Inflammatory macrophage treated with lipopolysaccharide for 4 hours (primary cell): Measurements from ENCODE around the gene FLT1.
A peak's percentile ranks its signal among the peaks of the same experiment; 100 is the strongest.

Experiments used
- DNase-seq: peaks from one replicate; pipeline ENCODE4 v3.0.0-alpha.2; 2020

FLT1 gene

GRCh38 chr13:28485097-28485496 lies 9.8 kb downstream of the FLT1 start:
- DNase-seq = no peak

GRCh38 chr13:28483313-28483931 lies 11.5 kb downstream of the FLT1 start:
- DNase-seq = no peak

GRCh38 chr13:28479005-28479404 lies 15.9 kb downstream of the FLT1 start:
- no peak for DNase-seq

- DNase-seq = no peak
These were observed 16.8 kb downstream of the FLT1 start for GRCh38 chr13:28478127-28478526.

GRCh38 chr13:28477709-28477973 lies 17.3 kb downstream of the FLT1 start:
- no peak for DNase-seq

GRCh38 chr13:28476919-28477708 lies 17.8 kb downstream of the FLT1 start:
- DNase-seq = no peak

GRCh38 chr13:28475916-28476725 lies 18.8 kb downstream of the FLT1 start:
- peak; percentile 87 for DNase-seq

- peak; percentile 62 for DNase-seq
These were observed 20.3 kb downstream of the FLT1 start for GRCh38 chr13:28474491-28475134.

GRCh38 chr13:28473044-28473443 lies 21.9 kb downstream of the FLT1 start:
- no peak for DNase-seq

- peak; percentile 87 for DNase-seq
These were observed 23.5 kb downstream of the FLT1 start for GRCh38 chr13:28471421-28471820.

GRCh38 chr13:28470296-28470695 lies 24.6 kb downstream of the FLT1 start:
- peak; percentile 52 for DNase-seq

GRCh38 chr13:28469316-28469715 lies 25.6 kb downstream of the FLT1 start:
- no peak for DNase-seq

GRCh38 chr13:28468023-28468915 lies 26.7 kb downstream of the FLT1 start:
- DNase-seq = peak; percentile 100

- DNase-seq = peak; percentile 64
These were observed 27.9 kb downstream of the FLT1 start for GRCh38 chr13:28467034-28467433.

GRCh38 chr13:28466151-28466550 lies 28.8 kb downstream of the FLT1 start:
- DNase-seq = no peak

- DNase-seq = peak; percentile 62
These were observed 30.0 kb downstream of the FLT1 start for GRCh38 chr13:28464861-28465460.

GRCh38 chr13:28463481-28463880 lies 31.4 kb downstream of the FLT1 start:
- no peak for DNase-seq

- DNase-seq = no peak
These were observed 35.0 kb downstream of the FLT1 start for GRCh38 chr13:28459911-28460310.

GRCh38 chr13:28458608-28459007 lies 36.3 kb downstream of the FLT1 start:
- no peak for DNase-seq

- DNase-seq = no peak
These were observed 36.9 kb downstream of the FLT1 start for GRCh38 chr13:28458051-28458450.

- peak; percentile 31 for DNase-seq
These were observed 37.4 kb downstream of the FLT1 start for GRCh38 chr13:28457521-28457920.
